IPS-NIHi7 (cell line): ENCODE results near the gene ARID5B.

Experiments used
- DNase-seq: peaks from one replicate; pipeline ENCODE4 v3.0.0; 2012; ENCODE audit warnings: mixed read lengths; ENCODE audit errors: extremely low spot score

The ARID5B gene

GRCh38 chr10:61987951-61988379, 86.5 kb downstream of the ARID5B start:
- DNase-seq, result no peak

GRCh38 chr10:61989995-61990760, 88.7 kb downstream of the ARID5B start:
- DNase-seq, result no peak

- DNase-seq, result no peak
Measured at GRCh38 chr10:61990761-61991135, 89.2 kb downstream of the ARID5B start.

- no peak for DNase-seq
Measured at GRCh38 chr10:61991166-61991565, 89.7 kb downstream of the ARID5B start.

- no peak for DNase-seq
Measured at GRCh38 chr10:61992059-61992460, 90.6 kb downstream of the ARID5B start.

- no peak for DNase-seq
Measured at GRCh38 chr10:61992671-61993668, 91.5 kb downstream of the ARID5B start.

GRCh38 chr10:61993711-61994401, 92.4 kb downstream of the ARID5B start:
- DNase-seq, result no peak

- no peak for DNase-seq
Measured at GRCh38 chr10:61994405-61995219, 93.1 kb downstream of the ARID5B start.

- DNase-seq, result no peak
Measured at GRCh38 chr10:61995220-61995503, 93.7 kb downstream of the ARID5B start.

- DNase-seq, result no peak
Measured at GRCh38 chr10:61998937-61999336, 97.4 kb downstream of the ARID5B start.

- no peak for DNase-seq
Measured at GRCh38 chr10:62000037-62000603, 98.6 kb downstream of the ARID5B start.

GRCh38 chr10:62000726-62001125, 99.2 kb downstream of the ARID5B start:
- no peak for DNase-seq

GRCh38 chr10:62001898-62002297, 100.4 kb downstream of the ARID5B start:
- DNase-seq, result no peak

GRCh38 chr10:62002753-62003152, 101.3 kb downstream of the ARID5B start:
- DNase-seq, result no peak

GRCh38 chr10:62004042-62004441, 102.5 kb downstream of the ARID5B start:
- DNase-seq, result no peak

- DNase-seq, result no peak
Measured at GRCh38 chr10:62005281-62005680, 103.8 kb downstream of the ARID5B start.

GRCh38 chr10:62005687-62006086, 104.2 kb downstream of the ARID5B start:
- no peak for DNase-seq

GRCh38 chr10:62007145-62007544, 105.6 kb downstream of the ARID5B start:
- no peak for DNase-seq

- DNase-seq, result no peak
Measured at GRCh38 chr10:62008196-62008595, 106.7 kb downstream of the ARID5B start.

GRCh38 chr10:62008946-62009345, 107.4 kb downstream of the ARID5B start:
- DNase-seq, result no peak

- DNase-seq, result no peak
Measured at GRCh38 chr10:62010366-62010765, 108.9 kb downstream of the ARID5B start.
